ENCODE measurements around the gene SHC4. TPM values are rescaled to one million over a fixed set of nuclear protein-coding genes. Genes with fewer than 3 reads are reported as not detected.

Gene SHC4
- total and polyA plus RNA-seq, 2 of the 13 experiments (the other 11 are each of a cell fraction or from before 2014, with no cell fraction given), result 0.04 TPM; not detected in 1

GRCh38 chr15:48856942-48857341, 106.8 kb downstream of the SHC4 start:
- FAIRE-seq (no peak), ATAC-seq (no peak), DNase-seq (ENCODE audit: low spot score) (no peak)
- no peak overlapping the region for H3K27ac ChIP-seq (ENCODE audit: extremely low read length, insufficient read depth, low read length)
- ChIA-PET POLR2A (no interaction called here), CTCF (ENCODE audit: low intra/inter-chr PET ratio, low total read pairs) (no interaction called here)
- H3K9me3 ChIP-seq (ENCODE audit: low read length), result no peaks in the 10 kb centered on the region
- H4K20me1 ChIP-seq (ENCODE audit: insufficient read depth, low read length), result no peaks in the 10 kb centered on the region
- no peaks in the 10 kb centered on the region; a peak in 1 of 5 replicates for H3K27me3 ChIP-seq (ENCODE audit: control insufficient read depth in 1 of 2, insufficient read depth in 2 of 2, low read length in 2 of 2)
- no peak overlapping the region for H3K4me2 ChIP-seq (ENCODE audit: low read depth, low read length)
- in situ Hi-C loops (cut with HindIII; ENCODE audit: extremely low pct_ligation_motif_present, low pct_unique_long_range_greater_than_20kb) (loop anchor here (25.0 kb wide), 1 partner anchor 230 kb away; no protein-coding TSS in a partner anchor), intact Hi-C loops (cut with micrococcal nuclease; ENCODE audit: unreplicated experiment) (no loop called here)
- no peak overlapping the region for H3K9ac ChIP-seq (ENCODE audit: insufficient read depth, low read depth, low read length)
- H3K79me2 ChIP-seq (ENCODE audit: insufficient read depth, low read length), result no peaks in the 10 kb centered on the region
- H2AFZ ChIP-seq (ENCODE audit: low read length), result no peak overlapping the region
- BruUV-seq (replicated peaks), result no TSS peak
- TF ChIP-seq NR2C2 (CRISPR knock-in tag; IDR thresholded peaks at IDR 0.05; ENCODE audit: borderline replicate concordance) (no peak), PRDM15 (CRISPR knock-in tag; IDR thresholded peaks at IDR 0.05) (peak; percentile 63; the same call in 1 of the 2 replicates)
- H3K4me3 ChIP-seq (replicated peaks in 1 of 3; ENCODE audit: insufficient read depth in 1 of 3, low read depth in 2 of 3, low read length in 3 of 3), result no peak overlapping the region
- WGBS (ENCODE audit: low lambda C conversion rate), result 25% methylated on average over 2 of the region's 2 CpGs
- H3K4me1 ChIP-seq (ENCODE audit: insufficient read depth, low read length), result peaks cover 11% of the 10 kb centered on the region
- no peaks in the 10 kb centered on the region for H3K36me3 ChIP-seq (replicated peaks in 1 of 2; ENCODE audit: control insufficient read depth in 1 of 2, insufficient read depth in 2 of 2, low read length in 2 of 2)
